ENCODE measurements around the gene RAP1GAP. TPM values are rescaled to one million over a fixed set of nuclear protein-coding genes. Genes with fewer than 3 reads are reported as not detected.

The RAP1GAP gene
- total and polyA plus RNA-seq, 2 of the 13 experiments (the other 11 are each of a cell fraction or from before 2014, with no cell fraction given): 11.9 to 37.5 TPM

DNA sequence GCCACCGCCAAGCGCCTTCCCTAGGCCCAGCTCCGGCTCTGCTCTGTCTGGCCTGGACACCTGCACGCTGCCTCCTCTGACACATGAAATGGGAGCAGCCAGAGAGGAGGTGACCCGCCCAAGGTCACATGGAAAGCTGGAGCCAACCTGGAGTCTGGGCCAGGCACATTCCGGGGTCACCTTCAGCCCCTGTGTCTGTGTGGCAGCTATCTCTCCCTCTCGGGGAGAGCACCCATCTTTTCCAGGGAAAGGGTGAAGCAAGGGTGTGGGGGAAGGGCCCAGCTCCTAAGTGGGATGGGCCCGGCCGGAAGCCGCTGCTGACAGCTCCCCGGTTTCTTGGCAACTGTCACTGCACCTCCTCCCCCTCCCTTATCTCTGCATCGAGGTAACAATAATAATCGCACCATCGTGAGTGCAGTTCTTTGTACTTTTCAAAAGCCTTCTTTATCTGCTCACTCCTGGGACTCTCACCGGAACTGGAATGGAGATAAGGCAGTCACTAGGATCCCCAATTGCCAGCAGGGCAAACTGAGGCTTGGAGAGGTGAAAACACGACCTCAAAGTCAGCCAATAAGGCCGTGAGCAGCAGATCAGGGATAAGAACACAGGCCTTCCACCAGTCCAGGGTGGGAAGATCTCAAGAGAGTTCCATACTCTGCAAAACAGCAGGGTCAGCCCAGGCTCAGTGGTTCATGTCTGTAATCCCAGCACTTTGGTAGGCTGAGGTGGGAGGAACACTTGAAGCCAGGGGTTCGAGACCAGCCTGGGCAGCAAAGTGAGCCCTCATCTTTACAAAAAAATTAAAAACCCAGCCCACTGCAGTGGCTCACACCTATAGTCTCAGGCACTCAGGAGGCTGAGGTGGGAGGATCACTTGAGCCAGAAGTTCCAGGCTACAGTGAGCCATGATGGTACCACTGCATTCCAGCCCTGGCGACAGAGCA, 36.9 kb downstream of the RAP1GAP start (continued):
- TF ChIP-seq IKZF5 (CRISPR knock-in tag; IDR thresholded peaks at IDR 0.05): peak; percentile 24; the same call in 1 of the 2 replicates
- TF ChIP-seq FOXC1 (CRISPR knock-in tag; IDR thresholded peaks at IDR 0.05; ENCODE audit: borderline replicate concordance): no peak
- TF ChIP-seq, protein P1, sequence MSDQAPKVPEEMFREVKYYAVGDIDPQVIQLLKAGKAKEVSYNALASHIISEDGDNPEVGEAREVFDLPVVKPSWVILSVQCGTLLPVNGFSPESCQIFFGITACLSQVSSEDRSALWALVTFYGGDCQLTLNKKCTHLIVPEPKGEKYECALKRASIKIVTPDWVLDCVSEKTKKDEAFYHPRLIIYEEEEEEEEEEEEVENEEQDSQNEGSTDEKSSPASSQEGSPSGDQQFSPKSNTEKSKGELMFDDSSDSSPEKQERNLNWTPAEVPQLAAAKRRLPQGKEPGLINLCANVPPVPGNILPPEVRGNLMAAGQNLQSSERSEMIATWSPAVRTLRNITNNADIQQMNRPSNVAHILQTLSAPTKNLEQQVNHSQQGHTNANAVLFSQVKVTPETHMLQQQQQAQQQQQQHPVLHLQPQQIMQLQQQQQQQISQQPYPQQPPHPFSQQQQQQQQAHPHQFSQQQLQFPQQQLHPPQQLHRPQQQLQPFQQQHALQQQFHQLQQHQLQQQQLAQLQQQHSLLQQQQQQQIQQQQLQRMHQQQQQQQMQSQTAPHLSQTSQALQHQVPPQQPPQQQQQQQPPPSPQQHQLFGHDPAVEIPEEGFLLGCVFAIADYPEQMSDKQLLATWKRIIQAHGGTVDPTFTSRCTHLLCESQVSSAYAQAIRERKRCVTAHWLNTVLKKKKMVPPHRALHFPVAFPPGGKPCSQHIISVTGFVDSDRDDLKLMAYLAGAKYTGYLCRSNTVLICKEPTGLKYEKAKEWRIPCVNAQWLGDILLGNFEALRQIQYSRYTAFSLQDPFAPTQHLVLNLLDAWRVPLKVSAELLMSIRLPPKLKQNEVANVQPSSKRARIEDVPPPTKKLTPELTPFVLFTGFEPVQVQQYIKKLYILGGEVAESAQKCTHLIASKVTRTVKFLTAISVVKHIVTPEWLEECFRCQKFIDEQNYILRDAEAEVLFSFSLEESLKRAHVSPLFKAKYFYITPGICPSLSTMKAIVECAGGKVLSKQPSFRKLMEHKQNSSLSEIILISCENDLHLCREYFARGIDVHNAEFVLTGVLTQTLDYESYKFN (CRISPR knock-in tag; conservative IDR thresholded peaks at IDR 0.05): 0 out of 2 replicates have a peak, but pooled peaks have one; percentile 18
- TF ChIP-seq, protein P2, sequence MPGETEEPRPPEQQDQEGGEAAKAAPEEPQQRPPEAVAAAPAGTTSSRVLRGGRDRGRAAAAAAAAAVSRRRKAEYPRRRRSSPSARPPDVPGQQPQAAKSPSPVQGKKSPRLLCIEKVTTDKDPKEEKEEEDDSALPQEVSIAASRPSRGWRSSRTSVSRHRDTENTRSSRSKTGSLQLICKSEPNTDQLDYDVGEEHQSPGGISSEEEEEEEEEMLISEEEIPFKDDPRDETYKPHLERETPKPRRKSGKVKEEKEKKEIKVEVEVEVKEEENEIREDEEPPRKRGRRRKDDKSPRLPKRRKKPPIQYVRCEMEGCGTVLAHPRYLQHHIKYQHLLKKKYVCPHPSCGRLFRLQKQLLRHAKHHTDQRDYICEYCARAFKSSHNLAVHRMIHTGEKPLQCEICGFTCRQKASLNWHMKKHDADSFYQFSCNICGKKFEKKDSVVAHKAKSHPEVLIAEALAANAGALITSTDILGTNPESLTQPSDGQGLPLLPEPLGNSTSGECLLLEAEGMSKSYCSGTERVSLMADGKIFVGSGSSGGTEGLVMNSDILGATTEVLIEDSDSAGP (CRISPR knock-in tag; IDR thresholded peaks at IDR 0.05; ENCODE audit: borderline replicate concordance): 0 out of 2 replicates have a peak, but pooled peaks have one; percentile 27
- peak; percentile 52 for TF ChIP-seq AGO2 (optimal IDR thresholded peaks at IDR 0.05; ENCODE audit: low read depth, low read length)
- TF ChIP-seq SRSF9 (IDR thresholded peaks at IDR 0.05; ENCODE audit: borderline replicate concordance, insufficient read depth, low read depth, low read length, poor library complexity, severe bottlenecking): no peak
- TF ChIP-seq POLR2AphosphoS2 (IDR thresholded peaks at IDR 0.05; ENCODE audit: low read depth, low read length): no peak
- no peak for TF ChIP-seq GABPA (IDR thresholded peaks at IDR 0.05; ENCODE audit: low read depth, low read length)
- TF ChIP-seq GABPA (CRISPR knock-in tag; IDR thresholded peaks at IDR 0.05; ENCODE audit: low read depth): peak; percentile 33; the same call in 1 of the 2 replicates
- no peak for TF ChIP-seq PITX1 (CRISPR knock-in tag; IDR thresholded peaks at IDR 0.05)
- TF ChIP-seq HHEX (CRISPR knock-in tag; IDR thresholded peaks at IDR 0.05): no peak
- TF ChIP-seq DR1 (CRISPR knock-in tag; IDR thresholded peaks at IDR 0.05): no peak
- TF ChIP-seq, protein P3, sequence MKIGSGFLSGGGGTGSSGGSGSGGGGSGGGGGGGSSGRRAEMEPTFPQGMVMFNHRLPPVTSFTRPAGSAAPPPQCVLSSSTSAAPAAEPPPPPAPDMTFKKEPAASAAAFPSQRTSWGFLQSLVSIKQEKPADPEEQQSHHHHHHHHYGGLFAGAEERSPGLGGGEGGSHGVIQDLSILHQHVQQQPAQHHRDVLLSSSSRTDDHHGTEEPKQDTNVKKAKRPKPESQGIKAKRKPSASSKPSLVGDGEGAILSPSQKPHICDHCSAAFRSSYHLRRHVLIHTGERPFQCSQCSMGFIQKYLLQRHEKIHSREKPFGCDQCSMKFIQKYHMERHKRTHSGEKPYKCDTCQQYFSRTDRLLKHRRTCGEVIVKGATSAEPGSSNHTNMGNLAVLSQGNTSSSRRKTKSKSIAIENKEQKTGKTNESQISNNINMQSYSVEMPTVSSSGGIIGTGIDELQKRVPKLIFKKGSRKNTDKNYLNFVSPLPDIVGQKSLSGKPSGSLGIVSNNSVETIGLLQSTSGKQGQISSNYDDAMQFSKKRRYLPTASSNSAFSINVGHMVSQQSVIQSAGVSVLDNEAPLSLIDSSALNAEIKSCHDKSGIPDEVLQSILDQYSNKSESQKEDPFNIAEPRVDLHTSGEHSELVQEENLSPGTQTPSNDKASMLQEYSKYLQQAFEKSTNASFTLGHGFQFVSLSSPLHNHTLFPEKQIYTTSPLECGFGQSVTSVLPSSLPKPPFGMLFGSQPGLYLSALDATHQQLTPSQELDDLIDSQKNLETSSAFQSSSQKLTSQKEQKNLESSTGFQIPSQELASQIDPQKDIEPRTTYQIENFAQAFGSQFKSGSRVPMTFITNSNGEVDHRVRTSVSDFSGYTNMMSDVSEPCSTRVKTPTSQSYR (CRISPR knock-in tag; IDR thresholded peaks at IDR 0.05; ENCODE audit: borderline replicate concordance): peak; percentile 76
- no peak for TF ChIP-seq JUNB (CRISPR knock-in tag; IDR thresholded peaks at IDR 0.05; ENCODE audit: borderline replicate concordance)
- peak; percentile 71 for TF ChIP-seq SAP130 (CRISPR knock-in tag; IDR thresholded peaks at IDR 0.05; ENCODE audit: low read depth)
- TF ChIP-seq MXD4 (CRISPR knock-in tag; IDR thresholded peaks at IDR 0.05): no peak
- no peak for TF ChIP-seq ZBTB3 (CRISPR knock-in tag; IDR thresholded peaks at IDR 0.05; ENCODE audit: borderline replicate concordance, low read depth)
- TF ChIP-seq MAFK (conservative IDR thresholded peaks at IDR 0.05 in 1 of 2, IDR thresholded peaks at IDR 0.05 in 1 of 2; ENCODE audit: low read length in 2 of 2): no peak
- TF ChIP-seq IRX3 (CRISPR knock-in tag; IDR thresholded peaks at IDR 0.05; ENCODE audit: borderline replicate concordance, low read depth): no peak

Measured in HepG2 (cell line).